ENCODE results near the gene FARS2. TPM values are rescaled to one million over a fixed set of nuclear protein-coding genes. Genes with fewer than 3 reads are reported as not detected.

FARS2 gene
- polyA plus RNA-seq, 2 of the 4 experiments (the other 2 are of a cell fraction), result 12.9 to 17.5 TPM

- TF ChIP-seq CTCF (IDR thresholded peaks at IDR 0.05) (no peak), SREBF2 (IDR thresholded peaks at IDR 0.05) (no peak)
These were observed 224.9 kb downstream of the FARS2 start (continued) for GRCh38 chr6:5486214-5486613.

- DNase-seq (ENCODE audit: low read depth in 1 of 2, low spot score in 1 of 2) (no peak), ATAC-seq (no peak), FAIRE-seq (no peak)
- Histone ChIP-seq H3K27ac (no peak overlapping the region), H3K4me1 (no peaks in the 10 kb centered on the region), H3K4me2 (no peak overlapping the region), H3K9me3 (no peaks in the 10 kb centered on the region), H3K4me3 (no peak overlapping the region)
- no peak for TF ChIP-seq RFX5 (IDR thresholded peaks at IDR 0.05)
- TF ChIP-seq NPAS2 (CRISPR knock-in tag; IDR thresholded peaks at IDR 0.05; ENCODE audit: borderline replicate concordance), result no peak
- no peak for TF ChIP-seq JUNB (IDR thresholded peaks at IDR 0.05)
- no peak for TF ChIP-seq HOXA7 (CRISPR knock-in tag; IDR thresholded peaks at IDR 0.05)
- no peak for TF ChIP-seq ZFP36 (IDR thresholded peaks at IDR 0.05; ENCODE audit: borderline replicate concordance, partially characterized antibody)
- no peak for TF ChIP-seq NFE2L2 (conservative IDR thresholded peaks at IDR 0.05; ENCODE audit: low read length)
- TF ChIP-seq FOSB (CRISPR knock-in tag; IDR thresholded peaks at IDR 0.05), result no peak
- TF ChIP-seq, protein P1, sequence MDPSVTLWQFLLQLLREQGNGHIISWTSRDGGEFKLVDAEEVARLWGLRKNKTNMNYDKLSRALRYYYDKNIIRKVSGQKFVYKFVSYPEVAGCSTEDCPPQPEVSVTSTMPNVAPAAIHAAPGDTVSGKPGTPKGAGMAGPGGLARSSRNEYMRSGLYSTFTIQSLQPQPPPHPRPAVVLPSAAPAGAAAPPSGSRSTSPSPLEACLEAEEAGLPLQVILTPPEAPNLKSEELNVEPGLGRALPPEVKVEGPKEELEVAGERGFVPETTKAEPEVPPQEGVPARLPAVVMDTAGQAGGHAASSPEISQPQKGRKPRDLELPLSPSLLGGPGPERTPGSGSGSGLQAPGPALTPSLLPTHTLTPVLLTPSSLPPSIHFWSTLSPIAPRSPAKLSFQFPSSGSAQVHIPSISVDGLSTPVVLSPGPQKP (IDR thresholded peaks at IDR 0.05; ENCODE audit: low read depth, low read length), result no peak
- TF ChIP-seq EHF (CRISPR knock-in tag; IDR thresholded peaks at IDR 0.05), result no peak
- TF ChIP-seq HEYL (CRISPR knock-in tag; IDR thresholded peaks at IDR 0.05), result no peak
- TF ChIP-seq USF2 (IDR thresholded peaks at IDR 0.05), result no peak
- TF ChIP-seq RAD21 (conservative IDR thresholded peaks at IDR 0.05 in 1 of 2, IDR thresholded peaks at IDR 0.05 in 1 of 2), result no peak
- TF ChIP-seq RCOR1 (IDR thresholded peaks at IDR 0.05; ENCODE audit: low read depth, low read length), result no peak
- no peak for TF ChIP-seq MAX (IDR thresholded peaks at IDR 0.05)
- no peak for TF ChIP-seq FOXS1 (CRISPR knock-in tag; IDR thresholded peaks at IDR 0.05)
- TF ChIP-seq, protein P2, sequence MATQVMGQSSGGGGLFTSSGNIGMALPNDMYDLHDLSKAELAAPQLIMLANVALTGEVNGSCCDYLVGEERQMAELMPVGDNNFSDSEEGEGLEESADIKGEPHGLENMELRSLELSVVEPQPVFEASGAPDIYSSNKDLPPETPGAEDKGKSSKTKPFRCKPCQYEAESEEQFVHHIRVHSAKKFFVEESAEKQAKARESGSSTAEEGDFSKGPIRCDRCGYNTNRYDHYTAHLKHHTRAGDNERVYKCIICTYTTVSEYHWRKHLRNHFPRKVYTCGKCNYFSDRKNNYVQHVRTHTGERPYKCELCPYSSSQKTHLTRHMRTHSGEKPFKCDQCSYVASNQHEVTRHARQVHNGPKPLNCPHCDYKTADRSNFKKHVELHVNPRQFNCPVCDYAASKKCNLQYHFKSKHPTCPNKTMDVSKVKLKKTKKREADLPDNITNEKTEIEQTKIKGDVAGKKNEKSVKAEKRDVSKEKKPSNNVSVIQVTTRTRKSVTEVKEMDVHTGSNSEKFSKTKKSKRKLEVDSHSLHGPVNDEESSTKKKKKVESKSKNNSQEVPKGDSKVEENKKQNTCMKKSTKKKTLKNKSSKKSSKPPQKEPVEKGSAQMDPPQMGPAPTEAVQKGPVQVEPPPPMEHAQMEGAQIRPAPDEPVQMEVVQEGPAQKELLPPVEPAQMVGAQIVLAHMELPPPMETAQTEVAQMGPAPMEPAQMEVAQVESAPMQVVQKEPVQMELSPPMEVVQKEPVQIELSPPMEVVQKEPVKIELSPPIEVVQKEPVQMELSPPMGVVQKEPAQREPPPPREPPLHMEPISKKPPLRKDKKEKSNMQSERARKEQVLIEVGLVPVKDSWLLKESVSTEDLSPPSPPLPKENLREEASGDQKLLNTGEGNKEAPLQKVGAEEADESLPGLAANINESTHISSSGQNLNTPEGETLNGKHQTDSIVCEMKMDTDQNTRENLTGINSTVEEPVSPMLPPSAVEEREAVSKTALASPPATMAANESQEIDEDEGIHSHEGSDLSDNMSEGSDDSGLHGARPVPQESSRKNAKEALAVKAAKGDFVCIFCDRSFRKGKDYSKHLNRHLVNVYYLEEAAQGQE (IDR thresholded peaks at IDR 0.05), result no peak
- TF ChIP-seq ESRRA (IDR thresholded peaks at IDR 0.05; ENCODE audit: borderline replicate concordance, low read length), result no peak
- TF ChIP-seq SREBF2 (IDR thresholded peaks at IDR 0.05), result no peak
- no peak for TF ChIP-seq MAFK (IDR thresholded peaks at IDR 0.05; ENCODE audit: partially characterized antibody)
- TF ChIP-seq CHD2 (IDR thresholded peaks at IDR 0.05; ENCODE audit: low read length, partially characterized antibody), result no peak
- 94% methylated on average over 1 of the region's 1 CpG for WGBS (ENCODE audit: missing lambda C conversion rate)
- ChIA-PET CTCF (no interaction called here), POLR2A (no interaction called here)
These were observed 229.3 kb downstream of the FARS2 start for GRCh38 chr6:5490501-5491069.

Data from A549 (cell line).